Activated effector memory CD4-positive, alpha-beta T cell treated with anti-CD3 and anti-CD28 coated beads, Interleukin-2, amount 50 U/mL, for 16 hours (primary cell): ENCODE measurements around the gene ZBTB16.

Source experiments
- DNase-seq: peaks from one replicate; pipeline ENCODE4 v3.0.0-alpha.2; 2020

The ZBTB16 gene

DNA sequence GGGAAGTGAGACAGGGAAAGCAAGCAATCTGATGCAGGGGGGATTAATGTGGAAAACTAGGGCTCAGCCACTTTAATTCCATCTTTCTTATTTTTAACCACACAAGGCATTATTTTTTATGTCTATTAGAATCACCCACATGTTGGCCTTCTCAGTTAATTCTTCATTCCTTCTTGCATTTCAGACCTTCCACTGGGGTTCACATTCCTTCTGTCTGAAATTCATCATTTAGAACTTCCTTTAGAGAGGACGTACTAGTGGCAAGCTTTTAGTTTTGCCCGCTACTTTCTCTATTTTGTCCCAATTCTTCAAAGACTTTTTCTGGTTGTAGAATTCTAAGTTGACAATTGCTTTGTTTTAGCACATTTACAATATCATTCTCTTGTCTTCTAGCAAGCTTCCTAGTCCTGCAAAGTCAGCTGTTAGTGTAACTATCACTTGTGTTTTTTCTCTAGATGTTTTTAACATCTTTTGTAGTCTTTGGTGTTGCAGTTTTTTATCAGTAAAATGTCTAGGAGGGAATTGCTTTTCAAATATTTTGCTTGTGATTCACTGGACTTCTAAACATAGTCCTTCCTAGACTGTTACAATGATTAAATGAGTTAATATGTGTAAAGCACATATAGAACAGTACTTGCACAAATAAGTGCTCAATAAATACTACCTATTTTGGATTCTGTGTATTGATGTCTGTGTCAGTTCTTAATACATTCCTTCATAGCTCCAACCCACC, 231.2 kb downstream of the ZBTB16 start:
- DNase-seq = no peak

DNA sequence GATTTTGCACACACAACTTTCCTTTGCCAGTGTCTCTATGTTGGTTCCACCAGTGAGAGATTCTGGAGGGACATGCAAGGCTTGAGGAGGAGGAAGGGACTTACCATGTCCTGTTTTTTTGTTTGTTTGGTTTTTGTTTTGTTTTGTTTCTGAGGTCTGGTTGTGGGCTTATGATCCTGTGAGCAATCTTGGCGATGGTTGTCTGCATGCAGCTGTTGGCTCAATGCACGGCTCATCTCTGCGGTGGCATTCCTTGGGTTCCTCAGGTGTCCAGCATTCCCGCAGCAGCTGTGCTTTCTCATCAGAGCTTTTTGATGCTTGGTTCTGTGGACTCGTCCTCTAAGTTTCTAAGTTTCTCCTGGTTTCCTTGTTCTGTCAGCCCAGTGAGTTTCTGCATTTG, 231.9 kb downstream of the ZBTB16 start:
- no peak for DNase-seq

DNA sequence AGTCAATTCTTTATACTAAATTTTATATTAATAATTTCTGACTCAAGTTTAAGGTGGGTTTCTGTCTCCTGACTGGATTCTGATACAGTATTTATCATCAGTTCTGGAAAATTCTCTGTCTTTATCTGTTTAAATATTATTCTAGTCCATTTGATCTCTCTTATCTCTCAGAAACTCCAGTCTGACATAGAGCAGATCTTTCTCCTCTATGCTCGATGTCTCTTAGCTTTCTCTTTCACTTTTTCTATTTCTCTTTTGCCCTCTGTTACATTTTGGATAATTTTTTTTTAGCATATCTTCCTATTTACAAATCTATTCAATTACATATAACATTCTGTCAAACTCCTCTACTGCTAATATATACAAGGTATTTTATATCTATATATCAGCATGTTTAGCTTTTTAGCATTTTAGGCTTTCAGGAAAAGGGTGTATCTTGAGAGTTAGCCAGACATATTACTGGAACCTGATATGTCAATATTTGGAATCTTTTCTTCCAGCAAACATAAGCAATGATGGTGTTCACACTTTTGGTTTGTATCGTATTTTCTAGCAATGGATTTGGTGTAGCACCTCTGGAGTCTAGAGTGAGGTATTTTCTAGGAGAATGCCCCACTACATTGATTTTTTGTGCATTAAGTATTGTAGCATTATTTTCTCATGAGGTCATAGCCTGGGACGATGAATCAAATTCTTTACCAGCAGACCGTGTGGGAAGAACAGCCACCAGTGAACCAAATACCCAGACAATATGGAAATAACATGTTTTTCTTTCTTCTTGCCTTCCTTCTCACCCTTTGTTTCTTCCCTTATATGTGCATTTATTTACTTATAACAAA, 232.6 kb downstream of the ZBTB16 start:
- DNase-seq = no peak

DNA sequence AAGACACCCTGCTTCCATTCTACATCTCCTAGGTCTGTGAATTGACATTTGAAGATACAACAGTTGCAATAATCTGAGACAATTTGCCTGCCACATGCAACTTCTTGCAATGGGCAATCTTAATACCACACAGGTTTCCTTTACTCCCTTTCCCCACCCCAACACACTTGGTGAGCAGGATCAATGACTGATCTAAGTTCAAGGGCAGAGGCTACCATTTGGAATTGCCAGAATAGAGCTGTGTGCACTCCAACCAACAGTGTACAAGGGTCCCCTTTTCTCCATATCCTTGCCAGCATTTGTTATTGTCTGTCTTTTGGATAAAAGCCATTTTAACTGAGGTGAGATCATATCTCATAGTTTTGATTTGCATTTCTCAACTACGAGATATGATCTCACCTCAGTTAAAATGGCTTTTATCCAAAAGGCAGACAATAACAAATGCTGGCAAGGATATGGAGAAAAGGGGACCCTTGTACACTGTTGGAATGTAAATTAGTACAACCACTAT, 233.7 kb downstream of the ZBTB16 start:
- no peak for DNase-seq

DNA sequence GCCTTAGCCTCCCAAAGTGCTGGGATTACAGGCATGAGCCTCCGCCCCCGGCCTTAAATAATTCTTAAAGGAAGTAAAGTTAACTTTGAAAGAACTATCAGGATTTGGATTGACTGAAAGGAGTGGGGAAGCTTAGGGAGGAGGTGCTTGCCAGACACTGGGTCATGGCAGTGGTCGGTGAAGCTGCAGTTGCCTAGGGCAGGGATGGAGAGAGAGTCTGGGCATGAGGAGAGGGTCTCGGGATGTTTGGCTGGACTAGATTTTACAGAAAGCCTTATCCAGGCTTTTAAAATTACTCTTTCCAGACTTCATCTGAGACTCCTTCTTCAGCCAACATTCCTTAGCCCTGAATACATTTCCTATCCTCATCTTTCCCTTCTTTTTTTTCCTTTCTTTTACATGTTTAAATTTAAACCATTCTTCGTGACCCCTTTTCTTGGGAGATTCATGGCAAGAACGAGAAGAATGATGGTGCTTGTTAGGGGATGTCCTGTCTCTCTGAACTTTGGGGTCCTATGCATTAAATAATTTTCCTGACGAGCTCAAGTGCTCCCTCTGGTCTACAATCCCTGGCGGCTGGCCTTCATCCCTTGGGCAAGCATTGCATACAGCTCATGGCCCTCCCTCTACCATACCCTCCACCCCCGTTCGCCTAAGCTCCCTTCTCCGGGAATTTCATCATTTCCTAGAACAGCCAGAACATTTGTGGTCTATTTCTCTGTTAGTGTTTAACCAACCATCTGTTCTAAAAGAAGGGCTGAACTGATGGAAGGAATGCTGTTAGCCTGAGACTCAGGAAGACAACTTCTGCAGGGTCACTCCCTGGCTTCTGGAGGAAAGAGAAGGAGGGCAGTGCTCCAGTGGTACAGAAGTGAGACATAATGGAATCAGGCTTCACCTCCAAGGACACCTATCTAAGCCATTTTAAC, 236.4 kb downstream of the ZBTB16 start, which contains the start of gene NNMT:
Gene NNMT (plus strand): TSS at position 724 of the 929 bp plus-strand sequence. CDS start 158 bp downstream, at position 882.
- DNase-seq = no peak

DNA sequence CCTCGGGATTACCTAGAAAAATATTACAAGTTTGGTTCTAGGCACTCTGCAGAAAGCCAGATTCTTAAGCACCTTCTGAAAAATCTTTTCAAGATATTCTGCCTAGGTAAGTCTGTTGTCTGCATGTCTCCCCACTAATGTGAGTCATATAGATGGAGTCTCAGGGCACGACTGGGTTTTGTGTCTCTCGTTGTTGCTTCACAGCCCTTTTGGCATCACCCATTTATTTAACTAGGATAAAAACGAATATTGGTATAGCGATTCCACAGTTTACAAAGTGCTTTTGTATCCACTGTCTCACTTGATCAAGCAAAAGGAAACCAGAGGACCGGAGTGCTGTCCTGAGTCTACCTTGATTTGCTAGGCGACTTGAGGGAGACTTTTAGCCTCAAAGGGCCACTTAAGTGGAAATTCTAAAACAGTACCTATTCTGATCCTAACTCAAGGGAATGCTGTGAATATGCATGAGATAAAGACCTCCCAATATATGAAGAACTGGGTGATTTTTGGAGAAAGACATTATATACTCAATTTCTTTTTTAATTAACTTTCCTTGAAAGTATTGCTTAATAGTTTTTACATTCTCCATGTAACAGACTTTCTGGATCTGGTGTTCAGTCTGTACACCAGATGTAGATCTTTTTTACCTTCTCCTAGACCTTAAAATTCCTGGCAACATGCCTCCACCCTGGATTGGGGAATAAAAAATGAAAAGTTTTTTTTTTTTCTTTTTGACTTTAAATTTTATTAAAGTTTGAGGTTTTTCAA, 237.3 kb downstream of the ZBTB16 start:
- DNase-seq = no peak

DNA sequence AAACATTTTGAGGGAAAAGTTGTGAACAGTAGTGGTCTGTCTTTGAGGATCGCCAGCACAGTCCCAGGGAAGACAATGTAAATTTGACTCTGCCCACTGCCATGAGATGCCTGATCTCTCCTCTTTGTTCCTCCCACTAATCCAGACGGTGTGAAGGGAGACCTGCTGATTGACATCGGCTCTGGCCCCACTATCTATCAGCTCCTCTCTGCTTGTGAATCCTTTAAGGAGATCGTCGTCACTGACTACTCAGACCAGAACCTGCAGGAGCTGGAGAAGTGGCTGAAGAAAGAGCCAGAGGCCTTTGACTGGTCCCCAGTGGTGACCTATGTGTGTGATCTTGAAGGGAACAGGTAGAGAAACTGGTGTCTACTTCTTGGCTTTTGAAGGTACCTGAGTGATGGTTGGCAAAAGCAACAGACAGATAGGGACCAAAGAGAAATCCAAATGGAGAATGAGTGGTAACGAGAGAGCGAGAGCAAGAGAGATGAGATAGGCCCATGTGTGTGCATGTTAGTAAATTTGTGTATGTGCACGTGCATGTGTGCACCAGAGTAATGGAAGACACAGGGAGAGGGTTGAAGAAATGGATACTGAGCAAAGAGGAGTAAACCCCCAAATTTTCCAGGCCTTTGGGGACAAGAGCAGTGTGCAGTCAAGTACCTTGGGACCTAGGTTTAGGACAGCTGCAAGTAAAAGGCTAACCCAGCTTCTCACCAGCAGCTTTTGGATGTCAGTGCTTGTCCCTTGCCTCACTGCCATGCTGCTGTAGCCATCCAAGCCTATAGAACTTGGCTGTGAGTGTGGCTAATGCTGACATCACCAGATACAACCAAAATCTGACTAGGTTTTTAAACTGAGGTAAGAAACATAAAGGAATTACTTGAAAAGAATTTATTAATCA, 238.5 kb downstream of the ZBTB16 start:
- DNase-seq = no peak

DNA sequence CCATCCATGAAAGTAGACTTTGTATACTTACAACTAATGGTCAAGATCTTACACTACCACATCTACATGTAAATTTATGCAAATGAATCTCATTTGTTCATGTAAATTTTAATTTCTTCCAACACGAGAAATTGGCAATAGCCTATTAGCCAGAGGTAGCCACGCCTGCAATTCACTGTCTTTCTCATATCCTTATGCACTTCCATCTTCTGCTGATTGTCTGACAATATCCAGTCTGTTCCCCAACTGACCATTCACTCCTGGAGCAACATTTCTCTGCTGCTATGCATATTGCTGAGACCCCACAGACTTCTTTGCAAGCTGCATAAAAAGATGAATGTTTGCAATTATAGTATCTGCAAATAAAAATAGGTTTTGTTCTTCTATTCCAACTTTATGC, 239.2 kb downstream of the ZBTB16 start:
- DNase-seq = no peak
